A549 (cell line): ENCODE results near the gene DEPDC1B. TPM values are rescaled to one million over a fixed set of nuclear protein-coding genes. Genes with fewer than 3 reads are reported as not detected.
"Not testable (repeated sequence)": the region's sequence is repeated elsewhere in the genome, so short reads cannot be mapped to it uniquely, and the experiment has no call there.

ENCODE experiments used
- ATAC-seq, 2 experiments: fragments of 200-7000 bp in 1 of 2; fragments of >200 bp in 1 of 2; cut with Nextera tagmentation in 1 of 2; cut with Tn5 transposase in 1 of 2; 3 replicates each; pipeline versions ENCODE4 v1.8.0 to v1.9.1; 2018 to 2020; ENCODE audit warnings: mild to moderate bottlenecking in 1 of 2, moderate library complexity in 1 of 2
- CTCF ChIA-PET: fragments of 300-600 bp; sonication (Branson Sonifier 250); formaldehyde crosslinking; extraction: SDS; loops from one replicate; lab custom pipeline; 2021; ENCODE audit warnings: antibody characterized with exemption, inconsistent platforms; lab: Yijun Ruan, JAX
- POLR2A ChIA-PET: fragments of 350-600 bp; formaldehyde crosslinking; extraction: SDS; loops from one replicate; lab custom pipeline; 2021; ENCODE audit warnings: antibody characterized with exemption, inconsistent platforms; lab: Yijun Ruan, JAX
- DNase-seq, 2 experiments: peaks; one replicate each; pipeline versions ENCODE4 v3.0.0 to v3.0.0-alpha.2; 2011 to 2016; ENCODE audit warnings: low read depth in 1 of 2, low spot score in 1 of 2
- FAIRE-seq: peaks from 2 replicates; lab custom pipeline; 2011; peaks lifted over from hg19 to GRCh38; lab: Jason Lieb, UNC
- H3K27ac ChIP-seq, 2 experiments: fragments of >200 bp; sonication (Bioruptor Twin); formaldehyde crosslinking; 3 replicates each; pipeline ENCODE4 v1.5.1; 2016 to 2017
- H3K4me1 ChIP-seq: fragments of >200 bp; sonication (Bioruptor Twin); formaldehyde crosslinking; 3 replicates; pipeline ENCODE4 v1.6.1; 2016
- H3K4me2 ChIP-seq: fragments of >200 bp; sonication (Bioruptor Twin); formaldehyde crosslinking; 3 replicates; pipeline ENCODE4 v1.6.1; 2016
- H3K4me3 ChIP-seq: fragments of >200 bp; sonication (Bioruptor Twin); formaldehyde crosslinking; 3 replicates; pipeline ENCODE4 v1.5.1; 2016
- H3K9me3 ChIP-seq: fragments of >200 bp; sonication (Bioruptor Twin); formaldehyde crosslinking; 3 replicates; pipeline ENCODE4 v1.6.1; 2016
- CEBPB ChIP-seq, 2 experiments: fragments of >200 bp in 1 of 2; sonication (Bioruptor Twin) in 1 of 2; formaldehyde crosslinking in 1 of 2; IDR thresholded peaks; 2 replicates each; pipeline ENCODE4 v1.6.1; 2012 to 2016
- CHD2 ChIP-seq: fragments of 150-350 bp; IDR thresholded peaks from 2 replicates; pipeline ENCODE4 v1.6.1; 2014; ENCODE audit warnings: low read length; ENCODE audit not compliant: partially characterized antibody
- CHD4 ChIP-seq: fragments of 200-600 bp; sonication (generic); IDR thresholded peaks from 2 replicates; pipeline ENCODE4 v1.6.1; 2016; ENCODE audit warnings: antibody characterized with exemption, mild to moderate bottlenecking, borderline replicate concordance
- EHF ChIP-seq: fragments of 250-450 bp; sonication (Bioruptor Pico); IDR thresholded peaks from 2 replicates; pipeline ENCODE4 v1.5.0; 2020; ENCODE audit warnings: mild to moderate bottlenecking
- EHMT2 ChIP-seq: fragments of 200-600 bp; sonication (generic); IDR thresholded peaks from 2 replicates; pipeline ENCODE4 v1.6.1; 2016; ENCODE audit warnings: antibody characterized with exemption, low read depth, mild to moderate bottlenecking, moderate library complexity
- ESRRA ChIP-seq: fragments of 150-350 bp; IDR thresholded peaks from 2 replicates; pipeline ENCODE4 v1.6.1; 2014; ENCODE audit warnings: mild to moderate bottlenecking, low read length, borderline replicate concordance
- FOXS1 ChIP-seq: fragments of 250-450 bp; sonication (Bioruptor Pico); IDR thresholded peaks from 2 replicates; pipeline ENCODE4 v1.5.0; 2020; ENCODE audit warnings: mild to moderate bottlenecking, moderate library complexity
- GATA3 ChIP-seq: IDR thresholded peaks from 2 replicates; pipeline ENCODE4 v1.6.1; 2012; ENCODE audit warnings: borderline replicate concordance
- HEYL ChIP-seq: fragments of 250-450 bp; sonication (Bioruptor Pico); IDR thresholded peaks from 2 replicates; pipeline ENCODE4 v1.8.0; 2021; ENCODE audit warnings: mild to moderate bottlenecking, moderate library complexity
- HOXB13 ChIP-seq: fragments of 250-450 bp; sonication (Bioruptor Pico); IDR thresholded peaks from 2 replicates; pipeline ENCODE4 v1.5.0; 2020; ENCODE audit warnings: low read depth, mild to moderate bottlenecking, moderate library complexity
- KDM5A ChIP-seq: fragments of 200-600 bp; sonication (generic); IDR thresholded peaks from 2 replicates; pipeline ENCODE4 v1.6.1; 2016; ENCODE audit warnings: antibody characterized with exemption, mild to moderate bottlenecking
- MAZ ChIP-seq: fragments of 150-350 bp; IDR thresholded peaks from 2 replicates; pipeline ENCODE4 v1.6.1; 2014; ENCODE audit warnings: antibody characterized with exemption, low read depth, low read length, borderline replicate concordance
- MYC ChIP-seq: IDR thresholded peaks from 2 replicates; pipeline ENCODE4 v1.6.1; 2012; ENCODE audit warnings: mild to moderate bottlenecking, inconsistent platforms, low read length, improper control_type of control experiment, borderline replicate concordance
- NFE2L2 ChIP-seq: fragments of 150-350 bp; conservative IDR thresholded peaks from 2 replicates; pipeline ENCODE4 v1.6.1; 2014; ENCODE audit warnings: low read length
- POLR2A ChIP-seq: IDR thresholded peaks from 2 replicates; pipeline ENCODE4 v1.6.1; 2012; ENCODE audit warnings: mild to moderate bottlenecking, low read length
- RAD21 ChIP-seq, 2 experiments: fragments of >200 bp in 1 of 2; sonication (Bioruptor Twin) in 1 of 2; formaldehyde crosslinking in 1 of 2; IDR thresholded peaks in 1 of 2; conservative IDR thresholded peaks in 1 of 2; 2 replicates in 1 of 2; 3 replicates in 1 of 2; pipeline ENCODE4 v1.6.1; 2012 to 2018; ENCODE audit warnings: inconsistent platforms in 1 of 2
- RFX5 ChIP-seq: fragments of 450-650 bp; IDR thresholded peaks from 2 replicates; pipeline ENCODE4 v1.7.1; 2014; ENCODE audit warnings: antibody characterized with exemption, mild to moderate bottlenecking, moderate library complexity
- RNF2 ChIP-seq: fragments of 200-600 bp; sonication (generic); IDR thresholded peaks from 2 replicates; pipeline ENCODE4 v1.6.1; 2016; ENCODE audit warnings: low read depth, mild to moderate bottlenecking, antibody characterized with exemption, moderate library complexity, borderline replicate concordance
- SMC3 ChIP-seq: fragments of >200 bp; sonication (Bioruptor Twin); formaldehyde crosslinking; IDR thresholded peaks from 3 replicates; pipeline ENCODE4 v1.6.1; 2018; ENCODE audit warnings: inconsistent platforms
- SREBF2 ChIP-seq: fragments of 450-650 bp; IDR thresholded peaks from 2 replicates; pipeline ENCODE4 v1.6.1; 2014; ENCODE audit warnings: mild to moderate bottlenecking, moderate library complexity
- USF2 ChIP-seq: fragments of 450-650 bp; IDR thresholded peaks from 2 replicates; pipeline ENCODE4 v1.6.1; 2014; ENCODE audit warnings: antibody characterized with exemption
- ZFP36 ChIP-seq: fragments of 450-650 bp; IDR thresholded peaks from 2 replicates; pipeline ENCODE4 v1.6.1; 2014; ENCODE audit warnings: borderline replicate concordance; ENCODE audit not compliant: partially characterized antibody
- WGBS: methylation state at CpG from one replicate; pipeline ENCODE4 v1.1.6; 2017; ENCODE audit errors: missing lambda C conversion rate; 5-methylcytosine and 5-hydroxymethylcytosine counted together
- polyA plus RNA-seq, 4 experiments: library from polyadenylated mRNA; depleted of rRNA in 3 of 4; stranded (reverse); fragments of >200 nt; fragmentation: RNase III in 1 of 4; extraction: RNeasy Plus Mini Kit Qiagen cat#74134 plus additional on column Dnase treatment in 1 of 4; gene quantifications; 2 replicates in 3 of 4; 3 replicates in 1 of 4; pipeline ENCODE4 v1.2.3, GENCODE V29; 2011 to 2017
- TF ChIP-seq, protein P1 (sequence below): fragments of >200 bp; sonication (Bioruptor Twin); formaldehyde crosslinking; IDR thresholded peaks from 3 replicates; pipeline ENCODE4 v1.6.1; 2016
- TF ChIP-seq, protein P2 (sequence below): IDR thresholded peaks from 2 replicates; pipeline ENCODE4 v1.6.1; 2012; ENCODE audit warnings: low read depth, borderline replicate concordance

Gene DEPDC1B
- polyA plus RNA-seq, 2 of the 4 experiments (the other 2 are of a cell fraction) = 17.4 to 34.8 TPM

GRCh38 chr5:60738461-60738860, 38.5 kb upstream of the DEPDC1B start:
- Histone ChIP-seq H3K27ac (no peak overlapping the region), H3K4me1 (no peaks in the 10 kb centered on the region), H3K9me3 (peaks cover 3% of the 10 kb centered on the region; the same call in 1 of the 3 replicates), H3K4me3 (no peak overlapping the region), H3K4me2 (no peak overlapping the region)
- whole genome bisulfite sequencing = 82% methylated on average over 4 of the region's 4 CpGs
- ChIA-PET CTCF (no interaction called here), POLR2A (no interaction called here)
- FAIRE-seq (no peak), DNase-seq (no peak), ATAC-seq (no peak)
- no peak for TF ChIP-seq MYC
- no peak for TF ChIP-seq RNF2
- TF ChIP-seq CHD2 = no peak
- TF ChIP-seq KDM5A = no peak
- TF ChIP-seq EHMT2 = no peak
- no peak for TF ChIP-seq POLR2A
- TF ChIP-seq USF2 = no peak
- TF ChIP-seq SREBF2 = no peak
- TF ChIP-seq HEYL (CRISPR knock-in tag) = no peak
- no peak for TF ChIP-seq SMC3
- no peak for TF ChIP-seq HOXB13
- no peak for TF ChIP-seq EHF
- no peak for TF ChIP-seq GATA3
- no peak for TF ChIP-seq FOXS1 (CRISPR knock-in tag)
- no peak for TF ChIP-seq CEBPB (IDR thresholded peaks at IDR 0.05)
- no peak for TF ChIP-seq ESRRA

- H3K9me3 ChIP-seq, H3K4me3 ChIP-seq, FAIRE-seq, ATAC-seq, H3K4me2 ChIP-seq, DNase-seq, CTCF ChIA-PET, H3K4me1 ChIP-seq, H3K27ac ChIP-seq, POLR2A ChIA-PET: not testable (repeated sequence)
Measured at GRCh38 chr5:60730858-60731257, 30.9 kb upstream of the DEPDC1B start.

DNA sequence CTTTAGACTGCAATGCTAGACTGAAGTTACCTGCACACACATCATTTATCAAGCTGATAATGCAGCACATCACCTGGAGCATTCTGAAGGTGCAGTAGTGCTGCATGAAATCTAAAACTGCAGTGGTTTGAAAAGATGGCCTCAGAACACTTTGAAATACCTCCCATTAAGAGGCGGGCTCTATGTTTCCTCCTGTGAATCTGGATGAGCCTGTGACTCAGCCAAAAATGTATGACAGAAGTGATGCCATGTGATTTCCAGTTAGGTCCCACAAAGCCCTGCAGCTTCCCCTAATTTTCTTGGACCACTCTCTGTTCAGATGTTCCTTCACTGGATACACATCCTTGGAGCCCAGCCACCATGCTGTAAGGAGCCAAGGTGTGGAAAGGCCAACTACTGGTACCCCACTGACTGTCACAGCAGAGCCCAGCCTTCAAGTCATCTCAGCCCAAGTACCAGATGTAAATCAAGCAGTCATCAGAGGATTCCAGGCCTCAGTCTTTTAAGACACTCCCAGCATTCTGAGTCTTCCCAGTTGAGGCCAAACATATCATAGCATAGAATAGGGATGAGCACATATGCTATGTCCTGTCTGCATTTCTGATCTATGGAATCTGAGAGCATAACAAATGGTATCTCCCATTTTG, 27.2 kb upstream of the DEPDC1B start:
- Histone ChIP-seq H3K27ac (no peak overlapping the region), H3K4me3 (no peak overlapping the region), H3K4me1 (no peaks in the 10 kb centered on the region), H3K4me2 (no peak overlapping the region), H3K9me3 (no peaks in the 10 kb centered on the region)
- ChIA-PET CTCF (interaction anchor here (0.9 to 1.5 kb wide), 2 partner anchors 9 to 17 kb away, joined by 3 read pairs; no protein-coding TSS in a partner anchor), POLR2A (no interaction called here)
- TF ChIP-seq ZFP36 (no peak), RFX5 (no peak), CHD4 (no peak)
- ATAC-seq = peak in 1 of 2 experiments; percentile 29; a peak in 1 of 6 replicates
- 72% methylated on average over 1 of the region's 1 CpG for WGBS
- FAIRE-seq = no peak
- peak in 1 of 2 experiments; percentile 13 for DNase-seq

DNA sequence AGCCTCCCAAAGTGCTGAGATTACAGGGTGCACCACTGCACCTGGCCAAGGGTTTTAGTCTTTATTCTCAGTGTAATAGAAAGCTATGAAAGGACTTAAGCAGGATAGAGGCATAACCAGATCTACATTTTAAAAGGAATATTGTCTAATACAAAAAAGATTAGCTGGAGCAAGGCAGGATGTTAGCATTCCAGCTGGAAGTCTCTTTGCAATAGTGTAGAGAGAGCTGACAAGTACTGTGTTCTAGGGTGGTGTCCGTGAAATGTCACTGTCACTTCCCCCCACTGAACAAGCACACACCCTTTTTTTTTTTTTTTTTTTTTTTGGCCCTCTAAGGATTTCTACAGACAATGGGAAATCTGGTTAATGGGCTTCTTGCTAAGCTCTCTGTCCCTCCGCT, 24.2 kb upstream of the DEPDC1B start:
- H3K4me1 ChIP-seq = no peaks in the 10 kb centered on the region
- ChIA-PET POLR2A (no interaction called here), CTCF (interaction anchor here (1.3 to 1.9 kb wide), 3 partner anchors 21 to 49 kb away, joined by 3 to 6 read pairs (median 4); partner anchors contain the start of gene DEPDC1B)
- no peak for ATAC-seq
- DNase-seq = no peak
- no peak for TF ChIP-seq RAD21 (conservative IDR thresholded peaks at IDR 0.05 in 1 of 2, IDR thresholded peaks at IDR 0.05 in 1 of 2)
- TF ChIP-seq ESRRA = no peak
- TF ChIP-seq, protein P1, sequence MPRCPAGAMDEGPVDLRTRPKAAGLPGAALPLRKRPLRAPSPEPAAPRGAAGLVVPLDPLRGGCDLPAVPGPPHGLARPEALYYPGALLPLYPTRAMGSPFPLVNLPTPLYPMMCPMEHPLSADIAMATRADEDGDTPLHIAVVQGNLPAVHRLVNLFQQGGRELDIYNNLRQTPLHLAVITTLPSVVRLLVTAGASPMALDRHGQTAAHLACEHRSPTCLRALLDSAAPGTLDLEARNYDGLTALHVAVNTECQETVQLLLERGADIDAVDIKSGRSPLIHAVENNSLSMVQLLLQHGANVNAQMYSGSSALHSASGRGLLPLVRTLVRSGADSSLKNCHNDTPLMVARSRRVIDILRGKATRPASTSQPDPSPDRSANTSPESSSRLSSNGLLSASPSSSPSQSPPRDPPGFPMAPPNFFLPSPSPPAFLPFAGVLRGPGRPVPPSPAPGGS = no peak
- no peak for TF ChIP-seq SMC3
- TF ChIP-seq MAZ = no peak
- no peak for TF ChIP-seq NFE2L2
- TF ChIP-seq, protein P2, sequence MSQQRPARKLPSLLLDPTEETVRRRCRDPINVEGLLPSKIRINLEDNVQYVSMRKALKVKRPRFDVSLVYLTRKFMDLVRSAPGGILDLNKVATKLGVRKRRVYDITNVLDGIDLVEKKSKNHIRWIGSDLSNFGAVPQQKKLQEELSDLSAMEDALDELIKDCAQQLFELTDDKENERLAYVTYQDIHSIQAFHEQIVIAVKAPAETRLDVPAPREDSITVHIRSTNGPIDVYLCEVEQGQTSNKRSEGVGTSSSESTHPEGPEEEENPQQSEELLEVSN = no peak
- H3K4me3 ChIP-seq = no peak overlapping the region
- H3K27ac ChIP-seq = no peak overlapping the region
- 59% methylated on average over 2 of the region's 2 CpGs for WGBS
- H3K4me2 ChIP-seq = no peak overlapping the region
- no peak for FAIRE-seq
- no peaks in the 10 kb centered on the region for H3K9me3 ChIP-seq
